Activated naive CD8-positive, alpha-beta T cell (primary cell): ENCODE data around the gene ZBTB20.

Experiments used
- H3K27ac Mint-ChIP-seq: one replicate; pipeline ENCODE4 v1.8.0; 2021; ENCODE audit warnings: mixed read lengths
- H3K27me3 Mint-ChIP-seq: one replicate; pipeline ENCODE4 v1.8.0; 2021; ENCODE audit warnings: mixed read lengths
- H3K36me3 Mint-ChIP-seq: one replicate; pipeline ENCODE4 v1.8.0; 2021; ENCODE audit warnings: mixed read lengths
- H3K4me1 Mint-ChIP-seq: one replicate; pipeline ENCODE4 v1.8.0; 2021; ENCODE audit warnings: low read depth, mixed read lengths
- H3K4me3 Mint-ChIP-seq: one replicate; pipeline ENCODE4 v1.8.0; 2021; ENCODE audit warnings: mild to moderate bottlenecking, mixed read lengths
- H3K9me3 Mint-ChIP-seq: one replicate; pipeline ENCODE4 v1.8.0; 2021; ENCODE audit warnings: low read depth, mixed read lengths

Gene ZBTB20

DNA sequence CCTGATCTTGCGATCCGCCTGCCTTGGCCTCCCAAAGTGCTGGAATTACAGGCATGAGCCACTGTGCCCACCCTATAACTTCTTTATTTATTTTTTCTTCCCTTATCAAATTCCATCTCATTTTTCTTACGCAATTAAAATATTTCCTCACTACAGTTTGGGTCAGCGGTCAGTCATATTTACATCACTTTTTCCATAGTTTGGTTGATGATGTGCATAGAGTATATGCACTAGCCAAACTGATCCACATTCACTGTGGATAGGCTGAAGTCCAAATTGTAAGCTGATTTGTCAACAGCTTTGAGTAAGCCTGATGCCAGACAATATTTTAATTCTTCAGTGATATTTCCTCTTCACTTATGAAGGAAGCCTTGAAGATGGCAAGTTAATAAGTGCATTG is 596.9 kb downstream of the ZBTB20 start:
- no peak overlapping the region for H3K4me3 Mint-ChIP-seq
- no peak overlapping the region for H3K27ac Mint-ChIP-seq
- H3K36me3 Mint-ChIP-seq = peaks cover 31% of the 10 kb centered on the region
- peaks cover under 1% of the 10 kb centered on the region for H3K4me1 Mint-ChIP-seq
- no peaks in the 10 kb centered on the region for H3K27me3 Mint-ChIP-seq
- no peaks in the 10 kb centered on the region for H3K9me3 Mint-ChIP-seq

DNA sequence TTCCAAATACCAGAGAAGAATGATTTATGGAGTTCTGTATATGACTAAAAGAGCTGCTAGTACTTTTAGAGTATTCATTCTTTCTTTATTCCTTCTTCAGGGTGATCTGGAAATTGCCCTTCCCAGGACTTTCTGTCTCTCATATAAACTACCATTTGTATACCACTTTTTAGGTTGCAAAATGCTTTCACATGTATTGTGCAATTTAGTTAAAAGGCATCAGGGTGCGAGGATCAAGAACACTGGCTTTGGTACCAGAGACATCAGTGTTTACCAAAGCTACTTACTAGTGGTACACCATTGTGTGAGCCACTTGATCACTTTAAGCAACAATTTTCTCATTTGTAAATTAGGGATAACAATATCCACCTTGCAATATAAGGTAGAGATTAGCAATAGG is 601.9 kb downstream of the ZBTB20 start:
- Mint-ChIP-seq H3K27ac (no peak overlapping the region), H3K36me3 (peaks cover 22% of the 10 kb centered on the region), H3K4me3 (no peak overlapping the region), H3K27me3 (no peaks in the 10 kb centered on the region), H3K9me3 (no peaks in the 10 kb centered on the region), H3K4me1 (peaks cover 4% of the 10 kb centered on the region)

DNA sequence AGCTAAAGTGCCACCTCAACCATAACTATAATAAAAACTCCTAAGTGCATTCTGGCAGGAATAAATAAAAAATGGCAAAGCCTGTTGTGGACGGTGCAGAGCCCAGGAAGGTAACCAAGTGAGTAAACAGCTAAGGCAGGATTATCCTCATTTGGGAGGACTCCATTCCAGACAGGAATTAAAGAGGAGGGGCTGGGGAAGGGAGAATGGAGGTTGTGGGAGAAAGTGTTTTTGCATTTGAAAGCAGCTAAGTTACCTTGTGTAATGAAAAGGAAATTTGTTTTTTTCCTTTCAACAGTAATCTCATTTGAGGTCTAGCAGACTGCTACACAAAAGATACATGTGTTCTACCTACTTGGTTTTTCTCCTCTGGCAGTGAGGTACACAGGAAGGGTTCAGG is 604.7 kb downstream of the ZBTB20 start:
- peaks cover 4% of the 10 kb centered on the region for H3K4me1 Mint-ChIP-seq
- H3K4me3 Mint-ChIP-seq = no peak overlapping the region
- no peaks in the 10 kb centered on the region for H3K27me3 Mint-ChIP-seq
- H3K27ac Mint-ChIP-seq = no peak overlapping the region
- peaks cover 3% of the 10 kb centered on the region for H3K9me3 Mint-ChIP-seq
- peaks cover 26% of the 10 kb centered on the region for H3K36me3 Mint-ChIP-seq

DNA sequence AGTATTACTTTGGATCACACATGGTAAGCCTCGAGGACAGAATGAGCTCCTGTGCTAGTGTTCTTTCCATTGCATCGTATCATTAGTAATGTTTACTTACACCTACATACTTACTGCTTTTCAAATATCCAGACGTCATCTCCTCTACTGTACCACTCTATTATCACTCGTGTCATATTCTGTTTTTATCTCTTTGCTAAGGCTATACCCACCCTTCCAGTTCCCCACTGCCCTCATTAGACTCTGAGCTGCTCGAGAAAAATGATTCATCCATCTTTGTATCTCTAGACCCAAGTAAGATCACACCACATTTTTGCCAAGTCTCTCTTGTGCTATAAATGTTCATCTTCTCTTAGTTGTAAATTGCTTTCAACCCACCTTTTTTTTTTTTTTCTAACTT is 607.6 kb downstream of the ZBTB20 start:
- Mint-ChIP-seq H3K27ac (no peak overlapping the region), H3K9me3 (peaks cover 3% of the 10 kb centered on the region), H3K4me3 (no peak overlapping the region), H3K27me3 (no peaks in the 10 kb centered on the region), H3K36me3 (peaks cover 30% of the 10 kb centered on the region), H3K4me1 (peaks cover 11% of the 10 kb centered on the region)

DNA sequence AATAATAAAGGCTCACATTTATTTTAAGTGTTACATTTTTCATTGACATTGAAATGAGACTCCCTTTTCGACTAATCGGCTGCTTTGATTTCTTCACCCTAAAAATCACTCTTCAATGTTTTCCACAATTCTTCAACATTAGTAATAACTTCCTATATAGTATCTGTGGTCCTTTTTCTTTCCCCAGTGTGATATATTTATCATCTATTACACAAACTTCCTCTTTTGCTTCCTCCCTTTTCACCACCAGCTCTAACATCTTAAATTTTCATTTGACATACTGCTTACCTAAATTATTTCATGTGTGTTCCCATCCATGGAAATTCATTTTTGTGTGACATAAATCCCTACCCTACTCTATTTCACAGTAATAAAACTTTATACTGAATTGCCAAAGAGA is 608.9 kb downstream of the ZBTB20 start:
- Mint-ChIP-seq H3K36me3 (peaks cover 40% of the 10 kb centered on the region), H3K9me3 (peaks cover 12% of the 10 kb centered on the region), H3K4me3 (no peak overlapping the region), H3K4me1 (peaks cover 20% of the 10 kb centered on the region), H3K27me3 (no peaks in the 10 kb centered on the region), H3K27ac (no peak overlapping the region)

DNA sequence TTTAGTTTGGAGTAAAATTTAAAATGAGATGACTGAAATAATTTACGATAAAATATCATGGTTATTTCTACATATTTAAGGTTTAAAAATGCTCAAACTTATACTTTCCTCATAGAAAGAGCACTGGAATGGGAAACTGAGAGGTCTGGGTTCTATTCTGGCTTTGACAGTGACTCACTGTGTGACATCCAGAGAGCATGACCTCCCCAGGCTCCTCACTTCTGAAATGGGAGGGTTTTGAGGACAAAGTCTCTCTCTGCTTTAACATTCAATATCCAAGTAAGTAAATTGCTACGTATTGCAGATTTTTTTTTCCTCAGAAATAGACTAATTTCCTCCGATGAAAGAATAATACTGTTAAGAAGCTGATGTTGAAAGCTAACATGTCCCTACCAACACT is 618.6 kb downstream of the ZBTB20 start:
- H3K36me3 Mint-ChIP-seq = peaks cover 18% of the 10 kb centered on the region

DNA sequence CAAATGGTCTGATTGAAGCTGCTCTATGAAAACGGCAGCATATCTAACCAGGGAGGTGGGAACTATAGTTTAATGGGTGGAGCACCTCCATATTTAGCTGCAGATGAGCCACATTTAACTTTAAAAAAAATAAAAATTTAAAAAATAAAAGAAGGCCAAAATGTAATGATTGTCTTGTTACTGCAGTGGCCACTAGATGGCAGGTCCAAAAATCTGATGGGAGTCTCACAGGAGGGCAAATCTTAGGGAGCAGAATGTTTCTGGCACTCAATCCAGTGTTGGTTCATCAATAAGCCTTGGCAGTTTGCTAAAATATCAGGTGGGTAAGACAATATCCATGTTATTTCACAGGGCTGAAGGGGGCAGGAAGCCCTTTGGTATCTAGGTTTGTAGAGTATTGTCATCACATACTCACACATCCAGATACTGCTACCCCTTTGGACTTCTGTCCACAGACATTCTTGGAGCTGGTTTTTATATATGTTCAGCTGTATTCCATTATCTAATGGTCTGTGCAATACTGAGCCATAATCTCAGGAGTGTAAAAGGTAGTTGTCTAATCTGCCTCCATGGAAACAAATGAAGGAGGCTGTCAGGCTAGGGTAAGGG is 619.9 kb downstream of the ZBTB20 start:
- Mint-ChIP-seq H3K27me3 (no peaks in the 10 kb centered on the region), H3K36me3 (peaks cover 12% of the 10 kb centered on the region), H3K9me3 (no peaks in the 10 kb centered on the region), H3K4me3 (no peak overlapping the region), H3K4me1 (no peaks in the 10 kb centered on the region), H3K27ac (no peak overlapping the region)

More for the DNA sequence above, 618.6 kb downstream of the ZBTB20 start:
- Mint-ChIP-seq H3K27ac (no peak overlapping the region), H3K27me3 (no peaks in the 10 kb centered on the region), H3K9me3 (peaks cover 6% of the 10 kb centered on the region), H3K4me3 (no peak overlapping the region), H3K4me1 (peaks cover 7% of the 10 kb centered on the region)

DNA sequence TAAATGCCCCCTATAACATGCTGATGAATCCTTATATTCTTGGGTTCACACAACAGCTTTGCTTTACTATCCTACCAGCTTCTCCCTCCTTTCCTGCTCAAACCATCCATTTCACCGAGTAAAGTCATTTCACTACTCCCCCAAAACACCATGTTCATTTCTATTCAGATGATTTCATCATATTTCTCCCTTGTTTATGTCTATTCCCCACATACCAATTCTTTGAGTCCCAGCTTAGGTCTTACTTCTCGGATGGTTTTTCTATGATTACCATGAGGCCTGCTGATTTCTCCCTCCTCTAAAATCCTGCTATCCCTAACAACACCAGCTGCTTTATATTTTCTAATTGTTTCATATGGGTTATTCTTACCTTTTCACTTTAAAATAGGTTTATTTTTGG is 621.8 kb downstream of the ZBTB20 start:
- Mint-ChIP-seq H3K27me3 (no peaks in the 10 kb centered on the region), H3K9me3 (no peaks in the 10 kb centered on the region)

DNA sequence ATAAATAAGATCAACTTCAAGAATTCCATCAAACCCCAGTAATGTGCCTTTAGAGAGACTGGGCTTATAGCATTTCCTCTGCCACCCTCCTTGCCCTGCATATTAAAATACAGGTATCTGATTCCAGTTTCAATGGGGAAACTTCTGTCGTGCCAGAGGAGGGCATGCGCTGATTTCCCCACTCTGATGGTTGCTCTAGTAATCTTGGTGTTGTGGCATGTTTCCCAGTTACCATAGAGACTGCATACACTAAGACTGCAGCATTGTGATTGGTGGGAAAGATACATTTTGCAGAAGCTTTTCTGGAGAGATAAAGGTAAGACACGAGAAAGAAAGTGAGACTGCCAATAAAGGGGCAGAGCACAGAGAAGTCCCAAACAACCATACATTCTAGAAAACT is 627.7 kb downstream of the ZBTB20 start:
- no peaks in the 10 kb centered on the region for H3K27me3 Mint-ChIP-seq
- H3K4me1 Mint-ChIP-seq = no peaks in the 10 kb centered on the region
- no peak overlapping the region for H3K27ac Mint-ChIP-seq
- H3K4me3 Mint-ChIP-seq = no peak overlapping the region
- H3K36me3 Mint-ChIP-seq = peaks cover 5% of the 10 kb centered on the region
- H3K9me3 Mint-ChIP-seq = no peaks in the 10 kb centered on the region

More for the DNA sequence above, 621.8 kb downstream of the ZBTB20 start:
- Mint-ChIP-seq H3K27ac (no peak overlapping the region), H3K4me1 (no peaks in the 10 kb centered on the region), H3K36me3 (peaks cover 4% of the 10 kb centered on the region), H3K4me3 (no peak overlapping the region)

DNA sequence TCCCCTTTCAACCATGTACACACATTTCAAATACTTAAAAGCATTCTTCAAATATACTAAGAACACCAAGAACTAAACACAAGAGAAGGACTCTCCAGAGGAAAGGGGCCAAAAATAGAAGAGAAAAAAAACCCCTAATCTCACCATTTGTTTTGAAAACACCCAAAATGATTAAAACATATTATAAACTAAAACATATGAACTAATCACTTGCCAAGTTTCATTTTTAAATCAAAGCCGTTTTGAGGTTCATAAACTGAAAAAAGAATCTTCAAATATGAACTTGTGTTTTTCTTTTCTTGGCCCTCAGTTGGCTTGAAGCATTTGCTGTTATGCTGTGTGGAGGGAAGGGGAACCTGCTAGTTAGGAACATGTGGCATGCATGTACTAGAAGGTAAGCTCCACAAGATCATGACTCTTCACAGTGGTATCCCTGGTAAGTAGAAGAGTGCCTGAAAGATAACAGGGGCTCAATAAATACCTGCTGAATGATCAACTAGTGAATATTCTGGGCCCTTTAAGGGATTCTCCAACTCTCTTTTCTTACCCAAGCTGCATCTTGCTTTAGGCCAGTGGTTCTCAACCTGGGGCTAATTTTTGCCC is 628.8 kb downstream of the ZBTB20 start:
- no peaks in the 10 kb centered on the region for H3K9me3 Mint-ChIP-seq
- peaks cover 5% of the 10 kb centered on the region for H3K36me3 Mint-ChIP-seq
- H3K4me1 Mint-ChIP-seq = no peaks in the 10 kb centered on the region
- H3K27me3 Mint-ChIP-seq = no peaks in the 10 kb centered on the region
- no peak overlapping the region for H3K4me3 Mint-ChIP-seq
- H3K27ac Mint-ChIP-seq = no peak overlapping the region

DNA sequence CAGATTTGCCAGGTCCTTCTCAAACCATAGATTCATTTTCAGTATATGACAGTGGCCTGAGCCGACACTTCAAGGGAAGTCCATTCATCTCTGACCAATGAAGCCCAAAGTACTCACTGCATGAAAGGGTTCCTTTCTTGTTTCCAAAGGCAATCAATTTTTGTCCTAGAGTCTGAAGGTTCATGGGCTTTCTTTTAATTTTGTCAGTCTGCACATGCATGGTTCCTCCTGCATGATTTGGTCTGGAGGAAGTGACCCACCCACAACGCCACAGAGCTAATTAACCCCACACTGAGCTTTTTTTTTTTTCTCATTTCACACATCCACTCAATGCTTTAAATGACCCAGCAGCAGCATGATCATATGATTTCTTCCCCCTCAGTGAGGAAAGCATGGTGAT is 636.9 kb downstream of the ZBTB20 start:
- H3K9me3 Mint-ChIP-seq = no peaks in the 10 kb centered on the region
- no peak overlapping the region for H3K27ac Mint-ChIP-seq
- peaks cover 5% of the 10 kb centered on the region for H3K4me1 Mint-ChIP-seq
- no peaks in the 10 kb centered on the region for H3K27me3 Mint-ChIP-seq
- no peak overlapping the region for H3K4me3 Mint-ChIP-seq
- H3K36me3 Mint-ChIP-seq = peaks cover 4% of the 10 kb centered on the region

DNA sequence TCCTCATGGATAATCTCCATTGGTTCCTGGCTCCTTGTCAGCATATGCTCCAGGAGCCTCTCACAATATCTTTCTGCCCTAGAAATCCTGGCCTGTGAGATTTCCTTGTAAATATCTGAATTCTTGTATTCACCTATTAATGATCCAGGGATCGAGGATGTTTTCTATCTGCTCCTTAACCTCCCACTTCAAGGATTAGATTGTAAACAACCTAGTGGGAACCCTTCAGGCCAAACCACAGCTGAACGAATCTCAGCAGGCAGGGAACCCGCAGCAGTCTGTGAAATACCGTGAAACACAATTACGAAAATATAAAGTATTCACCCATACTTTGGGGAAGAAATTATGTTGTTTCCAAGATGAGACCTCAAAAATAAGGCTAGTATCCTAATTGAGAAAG is 637.3 kb downstream of the ZBTB20 start:
- peaks cover 4% of the 10 kb centered on the region for H3K36me3 Mint-ChIP-seq
- no peak overlapping the region for H3K27ac Mint-ChIP-seq
- H3K9me3 Mint-ChIP-seq = no peaks in the 10 kb centered on the region
- H3K4me3 Mint-ChIP-seq = no peak overlapping the region
- no peaks in the 10 kb centered on the region for H3K27me3 Mint-ChIP-seq
- peaks cover 9% of the 10 kb centered on the region for H3K4me1 Mint-ChIP-seq

DNA sequence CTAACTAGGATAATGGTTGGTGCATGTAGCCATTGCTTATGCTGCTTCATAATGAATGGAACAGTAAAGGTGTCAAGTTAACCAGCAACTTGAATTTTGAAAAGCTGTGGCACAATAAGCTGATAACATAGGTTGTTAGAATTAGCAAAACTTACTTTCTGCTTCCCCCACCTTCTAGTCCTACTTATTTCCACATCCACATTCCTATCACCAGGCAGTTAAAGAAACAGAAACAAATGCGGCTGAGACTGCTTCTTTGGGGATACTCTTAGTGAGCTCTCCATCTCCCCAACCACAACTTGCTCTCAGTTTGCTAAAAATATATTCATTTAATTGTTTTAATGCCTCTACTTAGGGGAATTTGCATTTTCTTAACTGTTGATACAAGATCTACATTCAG is 638.1 kb downstream of the ZBTB20 start:
- H3K9me3 Mint-ChIP-seq = no peaks in the 10 kb centered on the region
- H3K27ac Mint-ChIP-seq = no peak overlapping the region
- peaks cover 4% of the 10 kb centered on the region for H3K36me3 Mint-ChIP-seq
- H3K27me3 Mint-ChIP-seq = no peaks in the 10 kb centered on the region
- peaks cover 17% of the 10 kb centered on the region for H3K4me1 Mint-ChIP-seq
- no peak overlapping the region for H3K4me3 Mint-ChIP-seq

DNA sequence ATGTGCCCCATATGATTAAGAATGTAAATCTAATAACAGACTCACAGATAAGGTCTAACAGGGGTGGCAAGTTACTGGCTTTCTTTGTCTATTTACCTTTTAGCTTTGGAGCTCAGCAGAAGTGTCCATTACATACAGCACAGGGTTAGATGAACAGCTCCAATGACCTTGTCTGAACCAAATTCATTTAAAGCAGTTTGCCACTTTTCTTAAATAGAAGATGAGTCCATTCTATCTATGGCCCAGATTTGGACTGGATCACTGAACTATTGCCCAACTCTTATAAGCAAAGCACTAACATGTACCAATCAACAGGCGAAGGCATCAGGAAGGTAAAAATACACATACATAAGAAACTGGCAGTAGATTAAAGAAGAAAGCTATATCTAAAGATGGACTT is 638.9 kb downstream of the ZBTB20 start:
- H3K4me3 Mint-ChIP-seq = no peak overlapping the region
- H3K27ac Mint-ChIP-seq = no peak overlapping the region
- peaks cover 4% of the 10 kb centered on the region for H3K36me3 Mint-ChIP-seq
- peaks cover 22% of the 10 kb centered on the region for H3K4me1 Mint-ChIP-seq
- no peaks in the 10 kb centered on the region for H3K9me3 Mint-ChIP-seq
- H3K27me3 Mint-ChIP-seq = no peaks in the 10 kb centered on the region

DNA sequence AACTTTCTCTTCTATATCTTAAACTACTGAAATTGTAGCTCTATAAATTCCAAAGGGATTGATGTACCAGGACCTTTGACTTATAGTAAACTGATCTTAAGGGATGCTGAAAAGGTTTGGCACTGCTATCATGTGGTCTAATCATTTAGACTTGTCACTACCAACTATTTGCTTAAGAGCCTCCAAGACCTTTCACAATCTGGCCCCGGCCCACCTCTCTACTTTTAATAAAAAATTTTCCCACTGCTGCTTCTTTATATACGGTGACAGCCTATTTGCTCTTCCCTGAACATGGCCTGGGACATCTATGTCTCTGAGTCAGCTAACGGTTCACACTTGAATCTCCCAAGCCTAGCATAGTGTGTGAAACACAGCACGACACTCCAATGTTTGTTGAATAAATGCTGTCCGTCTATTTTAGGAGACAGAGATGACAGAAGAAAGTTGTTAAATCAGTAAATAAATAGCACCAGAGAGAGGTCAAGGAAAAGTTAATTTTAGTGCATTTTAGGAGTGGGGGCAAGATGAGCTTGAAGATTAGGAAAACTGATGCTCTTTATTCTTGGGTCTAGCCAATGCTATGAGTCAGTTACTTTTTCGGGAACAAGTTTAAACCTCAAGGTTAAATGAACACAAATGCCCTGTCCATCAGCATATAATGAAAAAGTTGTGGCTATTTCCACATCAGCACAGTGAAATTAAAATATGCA is 640.3 kb downstream of the ZBTB20 start:
- Mint-ChIP-seq H3K9me3 (no peaks in the 10 kb centered on the region), H3K27ac (no peak overlapping the region), H3K27me3 (peaks cover 1% of the 10 kb centered on the region), H3K36me3 (peaks cover 7% of the 10 kb centered on the region), H3K4me3 (no peak overlapping the region), H3K4me1 (peaks cover 33% of the 10 kb centered on the region)
